HG02840 (cell line): Measurements from ENCODE around the gene RALGPS2.
"Not testable (repeated sequence)": the region's sequence is repeated elsewhere in the genome, so short reads cannot be mapped to it uniquely, and the experiment has no call there.

Source experiments
- ATAC-seq: cut with Tn5 transposase; IDR thresholded peaks from one replicate; pipeline ENCODE4 v1.9.1; 2021; ENCODE audit warnings: mild to moderate bottlenecking, moderate library complexity, moderate number of reproducible peaks; ENCODE audit not compliant: unreplicated experiment, low FRiP score

Gene RALGPS2

DNA sequence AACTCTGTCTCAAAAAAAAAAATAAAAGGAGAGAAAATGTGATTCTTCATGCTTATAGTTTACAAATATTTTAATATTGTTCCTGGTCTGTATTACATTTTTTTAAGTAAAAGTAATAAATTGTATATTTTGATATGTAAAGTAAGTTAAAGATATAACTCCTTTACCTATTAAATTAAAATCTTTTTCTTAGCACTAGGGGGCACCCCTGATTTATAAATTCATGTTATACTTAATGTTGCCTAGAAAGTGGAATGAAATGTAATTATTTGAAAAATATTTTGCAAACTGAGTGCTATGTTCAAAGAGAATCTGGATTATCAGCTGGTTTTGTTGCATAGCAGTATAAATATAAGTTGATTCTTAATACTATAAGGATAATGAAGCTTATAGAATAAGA is 49.2 kb downstream of the RALGPS2 start:
- no peak for ATAC-seq

DNA sequence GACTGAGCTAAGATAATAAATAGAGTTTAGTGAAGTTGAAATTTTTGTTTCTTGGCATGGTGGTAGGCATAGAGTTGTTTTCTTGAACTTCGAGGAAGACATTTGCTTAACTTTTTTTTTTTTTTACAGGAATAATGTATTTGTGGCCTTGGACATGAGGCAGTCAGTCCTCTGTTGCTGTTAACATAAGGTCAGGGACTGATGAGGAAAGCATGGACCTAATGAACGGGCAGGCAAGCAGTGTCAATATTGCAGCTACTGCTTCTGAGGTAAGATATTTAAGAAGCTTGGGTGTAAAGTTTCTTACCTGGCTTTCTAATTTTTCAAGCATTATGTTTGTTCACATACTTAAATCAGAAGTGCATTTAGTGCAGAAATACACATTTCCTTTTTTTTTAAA is 51.5 kb downstream of the RALGPS2 start:
- no peak for ATAC-seq

- ATAC-seq, result no peak
Observed at GRCh38 chr1:178781533-178782330, 56.7 kb downstream of the RALGPS2 start.

GRCh38 chr1:178784131-178784536 is 59.1 kb downstream of the RALGPS2 start:
- ATAC-seq, result no peak

DNA sequence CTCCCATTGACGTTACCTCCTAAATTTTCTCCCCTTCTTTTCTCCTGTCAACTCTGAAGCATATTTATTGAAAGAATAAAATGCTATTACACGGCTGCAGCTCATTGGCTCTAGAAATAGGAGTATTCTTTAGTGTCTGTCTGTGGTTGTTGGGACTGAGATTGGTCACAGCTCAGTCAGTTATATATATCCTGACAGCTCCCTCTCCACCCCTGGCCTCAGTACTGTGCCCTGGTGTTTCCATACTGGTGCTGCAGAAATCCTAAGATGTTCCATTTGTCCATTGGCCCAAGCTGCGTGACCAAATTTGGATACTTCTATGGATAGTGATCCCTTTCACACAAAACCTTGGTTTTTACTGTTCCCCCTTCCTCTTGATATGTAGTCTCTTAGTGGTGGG is 67.3 kb downstream of the RALGPS2 start:
- ATAC-seq, result no peak

- no peak for ATAC-seq
Observed at GRCh38 chr1:178796013-178796412, 71.0 kb downstream of the RALGPS2 start.

DNA sequence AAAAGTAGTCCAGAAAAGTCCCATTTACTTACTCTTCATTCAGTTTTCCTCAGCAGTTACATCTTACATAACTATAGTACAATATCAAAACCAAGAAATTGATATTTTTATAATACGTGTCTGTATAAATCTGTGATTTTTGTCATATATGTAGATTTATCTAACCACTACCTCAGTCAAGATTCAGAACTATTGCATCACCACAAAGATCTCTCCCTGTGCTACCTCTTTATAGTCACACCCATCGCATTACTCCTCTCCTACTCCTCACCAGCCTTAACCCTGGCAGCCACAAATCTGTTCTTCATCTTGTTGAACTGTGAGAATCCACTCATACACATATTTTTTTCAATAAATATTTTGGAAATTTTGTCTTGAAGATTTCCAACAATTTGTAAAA is 72.5 kb downstream of the RALGPS2 start:
- no peak for ATAC-seq

- ATAC-seq, result no peak
Observed at GRCh38 chr1:178798232-178798861, 73.3 kb downstream of the RALGPS2 start.

GRCh38 chr1:178802873-178803272 is 77.8 kb downstream of the RALGPS2 start:
- no peak for ATAC-seq

GRCh38 chr1:178806665-178807300 is 81.7 kb downstream of the RALGPS2 start:
- ATAC-seq, result no peak

DNA sequence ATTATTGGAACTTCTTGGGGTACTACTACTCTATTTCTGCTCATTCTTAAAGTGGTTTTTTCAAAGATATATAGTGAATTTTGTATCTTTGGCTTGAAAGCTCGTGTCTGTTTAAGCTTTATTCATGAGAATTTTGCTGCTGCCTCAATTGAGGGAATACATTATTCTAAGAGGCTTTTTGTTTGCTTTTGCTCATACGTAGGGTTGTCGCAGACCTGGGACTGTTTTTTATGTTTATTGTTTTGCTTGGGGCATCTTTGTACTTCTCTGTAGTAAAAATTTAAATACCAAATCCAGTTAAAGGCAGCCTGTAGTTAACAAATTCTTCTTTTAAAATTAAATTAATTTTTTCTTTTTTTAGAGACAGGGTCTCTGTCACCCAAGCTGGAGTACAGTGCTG is 83.5 kb downstream of the RALGPS2 start:
- ATAC-seq, result no peak

DNA sequence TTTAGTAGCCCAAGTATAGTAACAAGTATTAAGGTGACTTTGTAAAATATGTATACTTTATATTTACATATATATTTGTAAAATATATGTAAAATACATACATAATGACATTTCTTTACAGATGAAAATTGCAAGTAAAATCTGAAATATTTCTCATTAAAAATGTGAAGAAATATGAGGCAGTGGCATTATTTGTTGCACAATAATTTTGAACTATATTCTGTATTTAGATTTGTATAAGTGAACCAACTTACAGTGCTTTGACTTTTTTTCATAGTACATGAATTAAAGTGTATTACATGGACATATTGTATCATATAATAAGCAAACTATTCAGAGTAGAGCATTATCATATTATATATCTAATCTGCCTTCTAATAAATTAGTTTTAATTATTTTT is 85.5 kb downstream of the RALGPS2 start:
- ATAC-seq, result no peak

- no peak for ATAC-seq
Observed at GRCh38 chr1:178818416-178818815, 93.4 kb downstream of the RALGPS2 start.

GRCh38 chr1:178819123-178819522 is 94.1 kb downstream of the RALGPS2 start:
- ATAC-seq, result no peak

DNA sequence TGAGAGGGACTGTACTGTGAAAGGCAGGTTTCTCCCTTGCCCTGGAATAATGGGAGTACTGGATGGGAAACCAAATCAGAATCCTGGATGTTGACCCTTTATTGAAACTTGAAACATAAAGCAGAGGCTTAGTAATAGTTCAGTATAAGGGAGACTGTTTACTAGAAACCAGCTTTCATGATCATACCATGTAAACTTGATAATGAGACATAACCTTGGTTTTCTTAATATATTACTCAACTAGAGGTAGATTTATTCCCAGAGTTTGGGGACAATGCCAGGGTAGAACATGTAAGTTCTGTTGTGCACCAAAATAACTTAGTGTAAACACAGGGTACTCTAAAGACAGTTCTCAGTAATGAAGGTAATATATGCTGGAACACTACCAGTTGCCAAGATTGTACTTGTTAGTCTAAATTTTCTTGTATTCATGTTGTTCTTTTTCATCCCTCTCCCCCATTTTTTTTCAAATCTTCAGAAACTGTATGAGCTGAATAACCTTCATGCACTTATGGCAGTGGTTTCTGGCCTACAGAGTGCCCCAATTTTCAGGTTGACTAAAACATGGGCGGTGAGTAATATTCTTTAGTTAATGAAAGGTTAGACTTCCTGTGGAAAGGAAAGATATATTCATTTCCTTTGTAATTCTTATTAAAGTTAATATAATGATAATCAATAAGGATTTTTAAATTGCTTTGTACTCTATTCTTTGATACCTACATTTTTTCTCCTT is 96.3 kb downstream of the RALGPS2 start:
- ATAC-seq, result no peak

DNA sequence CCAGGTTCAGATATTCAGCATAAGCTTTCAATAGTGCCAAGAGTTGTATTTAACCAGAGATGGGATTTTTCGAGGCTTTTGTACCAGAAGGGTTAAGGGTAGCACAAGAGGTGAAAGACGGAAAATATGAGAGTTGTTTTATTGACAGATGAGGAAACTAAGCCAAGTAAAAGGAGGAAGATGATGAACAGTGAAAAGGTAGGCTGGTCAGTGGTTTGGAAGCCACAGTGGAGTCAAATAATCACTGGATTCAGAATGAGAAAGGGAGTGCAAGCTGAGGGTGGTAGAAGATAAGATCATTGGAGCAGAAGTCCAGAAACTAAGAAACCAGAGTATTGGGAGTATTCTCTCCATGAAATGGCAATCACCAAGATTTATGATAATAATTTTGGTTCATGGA is 100.1 kb downstream of the RALGPS2 start:
- ATAC-seq, result no peak

DNA sequence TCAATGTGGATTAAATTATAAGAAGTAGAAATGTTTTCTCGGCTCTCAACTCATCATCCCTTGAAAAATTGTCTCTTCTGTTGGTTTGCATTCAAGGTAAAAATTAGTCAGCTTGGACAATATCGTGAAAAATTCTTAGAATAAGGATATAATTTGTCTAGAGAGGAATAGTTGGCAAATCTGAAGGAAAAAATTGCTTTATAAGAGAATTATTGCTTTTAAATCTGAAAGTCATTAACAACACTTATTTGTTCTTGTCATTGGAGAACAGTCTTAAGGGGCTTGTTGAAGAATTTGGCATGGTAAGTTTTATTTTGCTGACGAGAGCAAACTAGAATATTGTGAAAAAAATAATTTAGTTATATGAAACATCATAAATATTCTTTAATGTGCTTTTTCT is 119.4 kb downstream of the RALGPS2 start:
- ATAC-seq, result no peak

DNA sequence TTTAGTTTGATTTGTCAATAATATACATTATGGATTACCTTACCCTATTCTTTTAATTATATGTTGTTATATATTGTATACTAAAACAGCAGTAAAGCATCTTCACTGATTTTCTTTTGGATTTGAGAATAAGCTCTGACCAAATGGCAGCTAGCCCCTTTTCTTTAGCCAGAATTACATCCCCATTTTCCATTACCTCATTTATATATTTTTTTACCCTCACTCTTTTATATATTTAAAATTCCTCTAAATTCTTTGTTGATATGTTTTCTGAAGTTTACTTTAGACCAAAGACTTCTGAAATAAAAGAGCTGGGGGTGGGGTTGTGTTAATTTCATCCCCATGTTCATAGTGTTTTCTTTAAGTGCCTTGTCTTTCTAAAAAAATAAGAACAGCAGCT is 121.3 kb downstream of the RALGPS2 start:
- ATAC-seq, result no peak

DNA sequence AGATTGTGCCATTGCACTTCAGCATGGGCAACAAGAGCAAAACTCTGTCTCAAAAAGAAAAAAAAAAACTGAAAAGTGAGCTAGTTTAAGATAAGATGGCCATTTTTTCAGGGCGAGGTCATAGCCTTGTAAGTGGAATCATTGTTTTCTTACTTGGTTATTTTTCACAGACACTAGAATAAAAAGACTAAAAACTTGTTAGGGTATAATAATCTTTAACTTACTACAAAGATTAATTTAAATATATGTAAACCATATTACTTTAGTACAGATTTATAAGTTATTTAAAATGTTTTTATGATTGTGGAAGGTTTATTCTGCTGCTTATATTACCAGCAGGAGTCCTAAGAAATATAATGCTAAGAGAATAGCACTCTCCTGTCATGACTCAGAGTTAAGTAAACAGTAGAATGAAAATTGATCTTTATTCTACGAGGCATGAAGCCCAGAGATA is 122.4 kb downstream of the RALGPS2 start:
- no peak for ATAC-seq

GRCh38 chr1:178847919-178848318 is 122.9 kb downstream of the RALGPS2 start:
- not testable (repeated sequence) for ATAC-seq

GRCh38 chr1:178849918-178850317 is 124.9 kb downstream of the RALGPS2 start:
- ATAC-seq, result no peak
